Measurements from ENCODE around the gene ZRANB3.
"Not testable (repeated sequence)": the region's sequence is repeated elsewhere in the genome, so short reads cannot be mapped to it uniquely, and the experiment has no call there.

GRCh38 chr2:135498588-135498987 lies 32.4 kb downstream of the ZRANB3 start:
- not testable (repeated sequence) for TF ChIP-seq EP300 (IDR thresholded peaks at IDR 0.05; ENCODE audit: borderline replicate concordance in 1 of 2, control insufficient read depth in 1 of 2, low read depth in 2 of 2, low read length in 2 of 2); CTCF (IDR thresholded peaks at IDR 0.05 in 2 of 3, conservative IDR thresholded peaks at IDR 0.05 in 1 of 3; ENCODE audit: control insufficient read depth in 2 of 3, extremely low read depth in 1 of 3, insufficient read depth in 1 of 3, low read depth in 3 of 3, low read length in 3 of 3); POLR2A (IDR thresholded peaks at IDR 0.05; ENCODE audit: low read depth, low read length); E2F8 (IDR thresholded peaks at IDR 0.05; ENCODE audit: low read depth, partially characterized antibody); RUNX3 (IDR thresholded peaks at IDR 0.05; ENCODE audit: low read length); ZNF687 (IDR thresholded peaks at IDR 0.05); EZH2 (IDR thresholded peaks at IDR 0.05; ENCODE audit: borderline replicate concordance, control insufficient read depth, low read depth, low read length); SPI1 (IDR thresholded peaks at IDR 0.05; ENCODE audit: borderline replicate concordance, insufficient read depth, low read depth, low read length); TCF3 (IDR thresholded peaks at IDR 0.05; ENCODE audit: borderline replicate concordance, insufficient read depth, low read depth, low read length)

Measured in GM12878 (cell line).